NCI-H226 (cell line): ENCODE data around the gene ZC2HC1B.

Source experiments
- DNase-seq: peaks from one replicate; pipeline ENCODE4 v3.0.0-alpha.2; 2015

Gene ZC2HC1B

DNA sequence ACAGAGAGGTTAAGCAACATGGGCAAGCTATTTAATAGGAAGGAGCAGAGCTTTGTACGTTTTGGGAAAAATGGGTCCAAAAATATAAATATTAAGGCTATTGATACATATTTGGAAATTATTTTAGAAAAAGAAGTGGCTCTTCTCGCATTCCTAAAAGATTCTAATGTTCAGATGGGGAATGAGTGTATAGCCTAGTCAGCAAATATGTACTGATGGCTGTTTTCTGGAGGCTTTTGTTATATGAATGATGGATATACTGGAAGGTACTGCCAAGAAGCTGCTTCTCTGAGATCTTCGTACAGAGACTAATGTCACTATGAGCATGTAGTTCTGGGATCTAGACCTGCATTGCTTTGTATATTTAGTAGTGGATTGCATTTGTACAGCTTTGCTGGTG is 72.1 kb downstream of the ZC2HC1B start:
- no peak for DNase-seq

DNA sequence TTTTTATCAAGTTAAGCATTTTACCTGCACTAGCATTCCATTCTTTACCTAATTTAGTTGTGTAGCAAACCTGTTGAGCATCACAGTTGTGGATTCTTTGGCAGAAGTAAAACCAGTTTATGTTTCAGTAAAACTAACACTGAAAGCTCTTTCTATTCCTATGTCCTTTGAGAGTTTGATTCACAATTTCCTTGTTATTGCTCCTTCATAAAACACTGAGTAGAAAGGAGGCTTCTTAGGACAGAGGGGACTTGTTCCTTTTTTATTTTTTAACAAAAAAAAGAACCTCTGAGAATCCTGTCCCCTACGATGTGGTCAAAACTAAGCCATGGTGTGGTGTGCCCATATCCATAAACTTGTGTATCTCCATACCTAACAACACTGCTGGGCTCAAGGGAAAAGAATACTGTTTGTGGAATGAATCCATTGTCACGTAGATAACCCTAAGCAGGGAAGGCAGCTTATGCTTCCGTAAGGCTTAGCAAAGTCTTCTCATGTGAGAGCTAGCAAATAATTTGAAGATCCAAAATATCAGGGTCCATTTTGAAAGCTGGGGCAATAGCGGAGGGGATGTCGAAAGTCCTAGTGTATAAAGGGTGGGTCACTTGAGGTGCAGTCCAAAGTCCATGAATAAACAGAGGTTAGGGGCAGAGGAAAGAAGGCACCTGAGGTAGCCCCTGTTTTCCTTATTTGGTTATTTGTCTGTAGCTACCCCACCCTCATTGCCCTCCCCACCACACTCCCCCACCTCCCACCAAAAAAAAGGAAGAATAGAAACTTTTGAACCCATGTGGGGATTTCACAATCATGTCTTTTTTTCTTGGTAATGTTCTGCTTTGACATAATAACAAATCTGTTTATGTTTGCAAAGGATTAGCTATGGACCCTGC is 72.7 kb downstream of the ZC2HC1B start:
- no peak for DNase-seq

DNA sequence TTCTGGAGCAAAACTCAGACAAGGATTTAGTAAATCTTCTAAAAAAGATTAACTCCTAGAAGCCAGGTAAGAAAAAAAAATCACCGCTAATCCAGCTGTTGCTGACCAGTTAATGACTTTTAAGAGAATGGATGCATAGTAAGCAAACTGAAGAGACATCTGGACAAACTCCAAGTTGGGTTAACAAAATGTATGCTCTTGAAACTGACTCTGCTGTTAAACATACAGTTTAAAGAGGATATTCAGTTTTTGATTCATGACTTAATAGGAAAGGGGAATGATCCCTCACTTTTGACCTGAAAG is 73.3 kb downstream of the ZC2HC1B start:
- DNase-seq: no peak

DNA sequence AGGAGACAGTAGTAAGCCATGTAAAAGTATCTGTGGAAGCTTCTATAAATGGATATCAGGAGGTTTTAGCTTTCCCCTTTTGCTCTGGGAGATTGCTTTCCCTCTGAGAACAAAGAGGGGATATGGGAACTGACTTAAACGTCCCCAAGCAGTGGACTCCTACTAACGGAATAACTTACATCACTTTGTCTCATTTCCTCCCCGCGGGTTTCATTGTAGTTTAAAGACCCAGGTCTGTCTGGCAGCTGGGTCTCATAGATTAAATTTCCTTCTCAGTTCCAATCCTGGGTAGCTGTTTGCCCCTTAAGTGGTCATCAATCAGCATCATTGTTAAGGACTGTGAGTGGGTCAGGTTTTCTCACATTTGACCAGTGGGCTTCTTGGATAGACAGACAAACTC is 75.1 kb downstream of the ZC2HC1B start:
- no peak for DNase-seq

DNA sequence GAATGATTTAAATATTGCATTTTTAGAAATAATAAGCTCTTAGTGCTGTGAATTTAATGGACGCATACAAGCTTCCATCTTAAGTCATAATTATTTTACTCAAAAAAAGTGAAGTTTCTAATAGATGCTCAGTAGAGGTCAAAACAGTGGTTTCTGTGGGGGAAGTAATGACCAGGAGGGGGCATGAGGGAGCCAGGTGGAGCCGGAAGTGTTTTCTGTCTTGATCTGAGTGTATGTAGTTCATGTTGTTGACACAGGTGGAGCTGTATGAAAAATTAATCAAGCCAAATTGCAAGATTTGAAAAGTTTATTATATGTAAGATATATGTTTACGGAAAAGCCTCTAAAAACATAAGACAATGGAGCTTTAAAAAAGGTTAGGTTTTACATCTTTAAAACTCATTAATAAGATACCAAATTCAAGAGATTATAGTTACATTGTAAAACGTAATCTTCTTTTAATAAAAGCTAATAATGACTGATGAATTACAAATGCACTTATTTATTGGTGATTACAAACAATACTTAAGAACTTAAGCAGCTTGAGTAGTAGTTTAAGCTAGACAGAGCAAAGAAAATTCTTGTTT is 75.8 kb downstream of the ZC2HC1B start:
- peak; percentile 34 for DNase-seq

DNA sequence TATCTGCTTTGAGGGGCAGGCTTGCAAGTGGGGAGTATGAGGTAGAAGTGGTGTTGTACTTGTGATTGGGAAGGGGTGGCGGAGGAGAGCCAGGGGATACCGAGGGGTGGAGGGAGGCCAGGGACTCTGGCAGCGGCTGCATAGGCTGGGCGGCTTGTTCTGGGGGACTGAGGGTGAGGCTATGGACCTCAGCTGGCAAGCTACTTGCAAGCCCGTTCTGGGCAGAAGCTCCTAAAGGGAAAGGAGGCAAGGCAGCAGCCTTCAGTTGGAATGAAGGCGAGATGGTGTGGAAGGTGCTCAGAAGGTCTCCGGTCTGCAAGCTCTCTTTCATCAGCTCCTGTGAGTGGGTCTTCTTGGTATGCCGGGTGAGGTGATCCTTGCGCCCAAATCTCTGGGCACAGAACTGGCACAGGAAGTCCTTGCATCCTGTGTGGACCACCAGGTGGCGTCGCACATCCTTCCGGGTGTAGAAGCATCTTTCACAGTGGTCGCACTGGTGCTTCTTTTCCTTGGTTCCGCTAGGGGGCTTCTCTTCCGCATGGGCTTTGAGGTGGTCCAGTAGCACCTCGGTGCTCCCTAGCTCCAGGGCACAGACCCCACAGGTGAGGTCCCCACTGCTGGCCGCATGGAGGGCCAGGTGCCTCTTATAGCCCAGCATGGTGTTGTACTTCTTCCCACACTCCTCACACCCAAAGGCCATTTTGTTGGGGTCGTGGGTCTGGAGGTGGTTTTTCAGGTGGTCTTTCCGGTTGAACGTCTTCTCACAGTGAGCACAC is 77.8 kb downstream of the ZC2HC1B start:
- DNase-seq: peak; percentile 22

DNA sequence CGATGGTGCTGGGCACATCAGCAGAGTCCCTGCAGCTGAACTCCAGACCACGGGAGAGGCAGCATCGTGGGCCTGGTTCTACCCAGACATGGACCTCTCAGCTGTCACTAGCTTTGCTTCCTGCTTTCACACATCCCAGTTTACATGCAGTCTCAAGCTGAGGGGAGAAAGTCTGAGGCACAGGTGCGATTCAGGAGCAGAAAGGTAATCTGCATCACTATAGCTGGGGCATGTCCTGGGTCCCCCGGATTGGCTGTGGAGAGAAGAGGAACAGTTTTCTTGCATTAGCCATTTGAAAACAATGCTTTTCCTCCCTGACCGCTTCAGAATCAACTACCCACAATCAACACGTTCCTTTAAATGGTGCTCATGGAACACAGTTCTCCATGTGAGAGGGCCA is 83.9 kb downstream of the ZC2HC1B start:
- DNase-seq: no peak

DNA sequence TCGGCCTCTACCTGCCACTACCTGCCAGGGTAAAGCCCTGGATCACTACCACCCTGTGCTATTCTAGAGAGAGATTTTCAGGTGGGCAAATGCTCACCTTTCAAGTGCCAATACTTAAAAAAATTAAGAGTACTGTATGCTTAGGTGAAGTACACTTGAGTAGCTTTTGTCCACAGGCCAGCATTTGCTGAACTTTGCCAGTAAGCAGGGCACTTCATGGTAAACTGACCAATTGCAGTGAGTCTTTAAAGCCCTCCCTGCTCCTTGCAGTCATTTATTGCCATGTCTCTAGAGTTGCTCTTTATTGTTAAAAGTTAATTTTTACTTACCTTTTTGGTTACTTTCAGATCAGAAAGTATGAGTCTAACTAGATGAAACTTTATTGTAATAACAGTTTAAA is 85.3 kb downstream of the ZC2HC1B start:
- DNase-seq: no peak

DNA sequence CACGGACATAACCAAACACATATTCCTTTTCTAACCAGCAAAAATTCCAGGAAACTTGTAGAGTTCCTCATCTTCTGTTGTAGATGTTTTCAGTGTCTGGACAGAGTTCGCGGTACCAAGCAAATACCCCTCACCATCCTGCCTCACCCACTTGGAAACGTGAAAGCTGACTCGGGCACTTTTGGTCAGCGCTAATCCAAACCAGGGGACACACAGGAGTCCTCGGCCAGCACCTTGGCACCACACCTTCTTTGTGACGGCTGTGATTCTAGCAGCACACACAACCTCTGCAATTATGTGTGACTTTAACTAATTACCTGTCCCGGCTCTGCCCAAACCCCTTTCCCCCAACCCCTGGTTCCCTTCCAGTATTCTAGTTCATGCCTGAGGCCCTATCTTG is 85.7 kb downstream of the ZC2HC1B start:
- DNase-seq: no peak

DNA sequence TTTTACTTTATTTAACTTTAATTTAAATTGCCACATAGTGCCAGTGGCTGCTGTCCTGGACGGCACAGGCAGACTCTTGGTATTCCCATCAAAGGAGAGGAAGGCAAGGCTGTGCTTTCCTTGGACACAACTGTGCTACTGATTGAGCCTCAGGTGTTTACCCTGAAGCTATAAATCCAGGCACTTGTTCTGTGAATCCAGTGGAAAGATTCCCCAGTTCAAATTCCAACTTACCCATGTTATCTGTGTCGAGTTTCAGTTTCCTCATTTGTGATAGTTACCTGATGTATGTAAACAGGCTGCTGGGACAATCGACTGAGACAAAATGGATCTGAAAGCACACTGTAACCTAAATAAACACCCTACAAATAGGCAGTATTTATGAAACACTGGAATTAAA is 86.6 kb downstream of the ZC2HC1B start:
- DNase-seq: no peak

DNA sequence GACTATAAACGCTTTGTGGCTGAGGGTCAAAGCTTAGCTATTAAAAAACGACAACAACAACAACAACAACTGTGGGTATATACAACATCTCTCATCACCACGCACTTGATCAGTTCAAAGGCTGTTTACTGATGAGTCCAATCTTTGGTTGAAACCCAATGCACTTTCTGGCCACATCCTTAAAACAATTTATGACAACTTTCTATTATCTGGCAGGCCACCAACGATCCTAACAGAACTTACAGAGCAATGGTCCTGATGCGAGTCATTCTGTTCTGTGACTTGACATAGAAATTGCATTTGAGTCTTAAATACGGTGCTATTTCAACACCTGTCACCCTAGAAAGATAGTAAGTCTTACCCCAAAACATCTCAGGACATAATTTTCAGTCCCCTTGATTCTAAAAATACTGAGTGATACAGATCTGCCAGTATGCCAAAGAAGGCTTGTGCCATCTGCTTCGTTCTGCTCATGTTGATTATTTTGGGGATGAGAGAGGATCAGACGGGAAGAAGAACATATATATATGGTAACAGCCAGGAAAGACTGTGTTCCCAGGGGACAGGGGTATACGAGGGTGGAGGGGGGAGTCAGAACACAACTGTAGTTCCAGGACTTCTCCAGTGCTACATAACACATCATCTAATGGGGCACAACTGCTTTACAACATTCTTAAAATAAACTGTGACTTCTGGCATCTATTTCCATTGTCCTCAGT is 87.9 kb downstream of the ZC2HC1B start:
- no peak for DNase-seq

DNA sequence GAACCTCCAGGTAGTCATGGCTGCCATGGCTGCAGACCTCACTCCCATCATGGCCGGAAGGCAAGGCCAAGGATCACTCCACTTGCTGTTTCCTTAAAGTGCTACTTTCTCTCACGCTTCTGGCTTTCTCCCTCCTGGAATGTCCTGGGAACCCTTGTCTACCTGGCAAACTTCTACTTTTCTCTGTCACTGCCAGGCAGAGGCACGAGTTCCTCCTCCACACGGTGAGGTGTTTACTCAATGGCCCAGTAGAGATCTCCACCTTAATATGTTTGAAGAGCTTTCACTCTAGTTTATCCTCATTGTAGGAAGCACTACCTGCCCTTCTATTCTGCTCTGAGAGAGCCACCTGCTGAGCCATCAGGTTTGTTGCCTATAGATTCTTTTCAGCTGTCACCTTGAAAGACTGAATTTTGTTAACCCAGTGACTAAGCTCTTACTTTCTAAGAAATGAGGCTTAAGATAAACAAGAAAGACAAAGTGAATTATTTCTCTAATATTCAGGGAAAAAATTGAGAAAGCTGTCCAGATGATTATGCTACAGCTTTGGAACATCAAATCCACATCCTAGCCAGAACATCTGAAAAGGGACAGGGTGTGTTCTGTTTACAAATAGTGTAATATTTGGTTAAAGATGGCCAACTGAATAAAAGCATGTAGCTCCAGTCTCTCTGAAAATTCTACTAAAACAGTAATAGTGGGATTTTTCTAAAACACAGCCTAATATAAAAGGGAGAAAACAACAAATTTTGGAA is 88.8 kb downstream of the ZC2HC1B start:
- DNase-seq: no peak

DNA sequence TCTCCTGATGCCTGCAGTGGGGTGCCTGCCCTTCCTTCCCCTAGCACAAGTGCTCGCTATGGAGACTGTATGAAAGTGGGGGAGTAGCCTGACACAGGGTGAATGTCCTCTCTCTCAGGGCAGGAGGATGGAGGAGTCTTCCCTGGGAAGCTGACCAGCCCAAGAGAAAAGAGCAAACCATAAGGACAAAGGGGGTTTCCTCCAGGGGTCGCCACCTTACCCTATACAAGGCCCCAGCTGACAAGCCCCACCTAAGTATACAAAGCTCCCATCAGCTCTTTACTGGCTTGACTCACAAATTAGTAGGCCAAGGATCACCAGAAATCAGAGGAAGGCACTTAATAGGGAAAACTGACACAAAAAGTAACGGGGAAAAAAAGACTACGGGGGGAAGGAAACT is 89.6 kb downstream of the ZC2HC1B start:
- no peak for DNase-seq

DNA sequence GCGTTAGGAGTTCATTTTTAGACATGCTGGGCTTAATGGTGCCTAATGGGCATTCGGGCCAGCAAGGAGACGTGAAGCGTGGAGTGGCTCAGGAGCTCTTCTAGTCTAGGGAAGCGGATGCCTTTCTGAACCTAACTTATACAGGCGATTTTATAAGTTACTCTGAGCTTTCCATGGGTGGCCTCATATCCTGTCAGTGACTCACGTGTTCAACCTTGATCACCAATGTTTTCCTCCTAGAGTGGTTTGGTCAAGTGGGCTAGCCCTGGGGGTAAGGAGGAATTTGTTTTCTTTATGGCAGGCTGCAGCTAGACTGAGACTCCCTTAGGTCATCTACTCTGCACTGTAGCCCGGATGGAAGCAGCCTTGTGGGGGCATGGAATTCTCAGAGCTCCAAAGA is 91.7 kb downstream of the ZC2HC1B start:
- no peak for DNase-seq

DNA sequence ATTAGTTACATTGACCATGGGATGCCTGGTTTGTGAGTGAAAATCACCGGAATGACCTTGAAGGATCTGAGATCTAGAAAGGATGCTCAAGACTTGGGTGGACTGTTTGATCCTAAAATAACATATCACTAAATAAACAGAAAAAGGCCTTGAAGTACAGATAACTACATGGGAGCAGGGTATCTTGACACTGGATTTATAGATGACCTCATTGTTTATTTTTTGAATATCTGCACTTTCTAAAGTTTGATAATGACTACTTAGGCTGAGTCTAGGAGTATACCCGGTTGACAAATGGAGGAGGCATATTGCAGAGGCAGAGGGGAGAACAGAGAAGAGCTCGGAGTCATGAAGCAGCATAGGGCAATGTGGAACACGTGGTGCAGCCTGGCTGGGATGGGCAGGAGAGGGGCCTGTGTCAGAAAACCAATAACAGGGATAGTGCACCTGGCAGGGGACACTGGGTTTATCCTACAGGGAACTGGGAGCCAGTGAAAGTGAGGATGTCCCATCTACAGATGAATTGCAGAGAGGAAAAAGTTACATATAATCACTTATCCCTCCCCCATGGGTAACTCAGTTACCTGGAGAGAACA is 93.5 kb downstream of the ZC2HC1B start:
- DNase-seq: no peak

DNA sequence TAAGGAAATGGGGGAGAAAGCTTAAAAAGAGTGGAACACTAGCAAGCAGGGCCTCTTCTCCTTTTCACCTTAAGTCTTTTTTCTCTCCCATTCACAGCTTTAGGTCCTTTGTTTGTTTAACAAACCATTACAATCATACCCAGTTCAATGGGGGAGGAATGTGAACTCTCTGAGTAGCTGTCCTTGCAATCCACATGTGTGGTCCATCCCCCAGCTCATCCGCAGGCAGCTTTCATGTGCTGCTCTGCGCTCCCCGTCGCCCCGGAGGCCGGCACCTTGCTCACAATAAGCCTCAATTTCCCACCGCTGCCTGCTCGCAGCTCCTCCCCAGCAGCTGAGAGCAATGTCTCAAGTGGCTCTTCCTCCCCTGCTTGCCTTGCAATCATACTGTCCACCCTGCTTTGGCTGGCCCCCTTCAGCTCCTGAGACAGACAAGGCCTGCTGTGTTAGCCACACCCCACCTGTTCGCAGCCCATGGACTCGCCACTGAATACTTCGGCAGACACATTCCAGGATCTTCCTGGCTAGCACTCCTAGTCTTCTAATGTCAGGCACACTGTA is 94.6 kb downstream of the ZC2HC1B start:
- no peak for DNase-seq

DNA sequence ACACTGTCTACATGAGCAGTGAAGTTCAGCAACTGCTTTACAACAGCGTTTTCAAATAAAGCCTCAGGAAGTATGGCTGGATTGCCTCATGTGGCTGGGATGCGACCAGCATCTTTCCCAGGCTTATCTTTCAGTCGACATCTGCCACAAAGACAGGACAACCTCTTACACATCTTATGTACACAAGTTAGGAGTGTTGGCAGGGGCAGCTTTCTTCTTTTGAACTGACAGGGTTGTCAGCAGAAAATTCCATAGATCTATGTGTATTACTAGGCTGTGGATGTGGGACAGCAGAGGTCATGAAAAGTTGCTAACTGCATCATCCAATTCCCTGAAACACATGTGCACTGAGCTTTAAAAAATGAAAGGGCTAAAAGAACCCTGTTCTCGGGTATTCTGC is 95.7 kb downstream of the ZC2HC1B start:
- no peak for DNase-seq

DNA sequence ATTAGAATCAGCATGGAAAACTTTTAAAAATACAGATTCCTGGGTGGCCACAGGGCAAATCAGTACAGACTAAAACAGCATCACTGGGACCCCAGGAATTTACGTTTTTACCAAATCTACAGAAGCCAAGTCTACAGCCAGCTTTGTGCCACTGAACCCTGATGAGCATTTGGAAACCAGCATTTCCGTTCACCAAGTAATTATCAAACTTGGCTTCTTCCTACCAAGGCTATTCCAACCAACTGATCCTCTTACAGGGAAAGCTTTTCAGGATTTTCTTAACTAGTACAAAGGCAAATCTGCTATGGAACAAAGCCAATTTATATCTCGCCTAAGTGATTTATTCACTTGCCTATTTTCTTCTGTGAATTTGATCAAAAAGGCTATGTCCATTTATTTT is 96.8 kb downstream of the ZC2HC1B start:
- DNase-seq: no peak

DNA sequence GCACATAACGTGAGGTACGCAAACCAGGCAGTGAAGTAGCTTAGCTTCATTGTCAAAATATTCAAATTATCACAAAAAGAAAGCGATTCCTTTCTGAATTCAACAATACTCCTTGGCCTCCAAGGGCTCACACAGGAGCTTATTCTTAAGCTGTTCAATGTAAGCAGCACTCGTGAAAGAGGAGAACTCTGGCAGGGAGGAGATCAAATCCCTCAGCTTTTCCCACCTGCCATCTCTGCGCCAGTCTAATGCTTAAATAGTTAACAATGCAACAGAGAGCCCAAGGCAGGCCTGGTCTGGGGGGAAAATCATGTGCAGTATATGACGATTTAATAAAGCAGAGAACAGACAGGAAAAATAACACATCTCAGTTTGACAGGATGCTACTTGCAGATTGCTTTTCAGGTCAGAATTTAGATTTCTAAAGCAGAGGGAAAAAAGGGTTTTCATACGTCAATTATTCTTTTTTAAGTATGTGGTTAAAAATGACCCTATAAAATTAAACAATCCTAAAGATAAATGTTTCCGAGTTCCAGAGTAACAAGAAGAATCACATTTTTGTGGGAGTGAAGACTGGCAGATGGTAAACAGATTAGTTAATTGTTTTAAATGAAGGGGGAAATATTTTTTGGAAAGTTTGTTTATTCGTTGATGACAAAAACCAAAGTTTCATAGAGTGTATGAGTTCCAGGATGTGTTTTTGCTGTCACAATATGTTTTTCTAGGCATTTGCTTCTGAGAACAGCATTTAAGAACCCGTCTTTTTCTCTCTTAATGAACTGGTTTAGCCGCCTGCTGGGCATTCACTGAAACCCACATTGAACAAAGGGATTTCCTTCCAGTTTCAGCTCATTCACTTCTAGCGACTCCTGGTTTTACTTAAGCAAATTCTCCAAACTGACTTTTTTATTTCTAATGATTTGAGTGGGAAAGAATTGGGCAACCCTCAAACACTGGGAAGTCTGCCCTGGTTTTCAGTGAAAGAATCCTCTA is 97.9 kb downstream of the ZC2HC1B start:
- no peak for DNase-seq

DNA sequence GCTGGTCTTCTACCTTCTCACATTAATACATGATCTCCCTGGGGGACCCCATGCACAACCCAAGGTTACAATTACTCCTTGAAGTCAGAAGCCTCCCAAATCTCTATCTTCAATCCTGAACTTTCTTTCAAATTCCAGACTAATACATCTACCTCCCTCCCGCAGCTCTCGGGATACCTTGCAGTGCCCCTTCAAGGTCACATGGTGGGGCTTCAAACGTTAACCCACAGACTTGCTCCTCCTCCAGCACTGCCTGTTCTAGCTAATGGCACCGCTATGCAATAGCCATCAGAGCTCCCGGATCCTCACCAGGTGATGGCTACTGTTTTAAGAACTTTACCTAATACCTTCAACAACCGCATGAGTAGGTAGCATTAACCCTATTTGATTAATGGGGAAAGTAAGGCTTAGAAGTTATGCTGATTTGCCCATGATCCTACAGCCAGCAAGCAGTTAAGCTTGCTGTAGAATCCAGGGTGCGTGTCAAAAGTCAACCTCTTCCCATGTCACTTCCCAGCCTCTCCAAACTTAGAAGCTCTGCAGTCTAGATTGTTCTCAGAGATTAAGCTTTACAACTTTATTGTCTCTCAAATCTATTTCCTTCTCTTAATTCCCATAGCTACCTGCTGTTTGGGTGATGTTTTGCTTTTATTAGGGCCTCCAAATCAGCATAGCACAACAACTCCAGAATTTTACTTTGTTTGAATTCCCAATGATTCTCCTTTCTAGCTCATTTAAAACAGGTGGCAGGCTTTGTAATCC is 99.1 kb downstream of the ZC2HC1B start:
- no peak for DNase-seq
